ENCODE data around the gene PPFIA1.

PPFIA1 gene

DNA sequence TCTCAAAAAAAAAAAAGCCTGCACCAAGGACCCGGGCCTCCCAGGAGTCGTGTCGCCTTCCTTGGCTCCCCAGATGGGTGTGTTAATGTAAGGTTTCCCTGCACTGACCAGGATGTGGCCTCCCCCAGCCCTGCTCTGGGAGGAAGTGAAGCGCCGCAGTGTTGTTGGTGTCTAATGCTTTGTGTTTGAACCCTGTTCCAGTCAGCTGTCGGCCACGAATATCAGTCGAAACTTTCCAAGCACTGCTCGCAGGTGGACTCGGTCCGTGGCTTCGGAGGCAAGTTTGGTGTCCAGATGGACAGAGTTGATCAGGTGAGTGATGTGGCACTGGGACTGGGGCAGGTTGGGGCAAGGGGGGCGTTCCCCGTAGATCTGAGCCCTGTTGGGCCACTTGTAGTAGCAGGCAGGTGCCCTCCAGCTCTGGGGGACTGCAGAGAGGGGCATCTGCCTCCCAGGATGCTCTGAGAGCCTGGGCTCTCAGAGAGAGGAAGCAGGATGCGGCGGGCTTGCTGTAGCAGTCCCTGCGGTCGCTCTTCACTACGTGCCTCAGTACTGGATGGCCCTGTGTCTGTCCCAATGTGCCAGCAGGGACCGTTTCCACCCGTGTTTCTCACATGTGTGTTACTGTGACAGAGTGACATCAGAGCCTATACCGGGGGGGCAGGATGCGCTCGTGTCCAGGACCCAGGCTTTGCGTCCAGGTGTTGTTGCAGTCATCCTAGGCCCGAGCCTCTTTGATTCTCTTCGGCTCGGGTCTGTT, 144.0 kb downstream of the PPFIA1 start:
- DNase-seq (ENCODE audit: low read depth in 2 of 2), result no peak

DNA sequence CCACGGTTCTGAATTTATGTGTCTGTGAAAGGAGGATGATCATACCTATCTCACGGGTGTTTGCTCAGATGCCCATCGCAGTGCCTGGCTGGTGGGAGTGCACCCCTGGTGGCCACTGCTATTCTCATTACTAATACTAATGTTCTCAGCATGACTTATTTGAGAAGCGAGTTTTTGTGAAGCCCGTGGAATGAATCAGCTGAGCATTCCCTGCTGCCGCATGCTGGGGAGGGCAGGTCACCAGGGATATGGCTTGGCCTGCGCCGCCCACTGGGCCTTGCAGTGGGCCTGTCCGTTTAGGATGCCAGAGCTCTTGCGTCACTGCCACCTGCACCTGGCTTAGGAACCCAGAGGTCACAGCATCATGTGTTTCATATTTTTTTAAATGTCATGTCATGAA, 144.7 kb downstream of the PPFIA1 start:
- no peak for DNase-seq (ENCODE audit: low read depth in 2 of 2)

DNA sequence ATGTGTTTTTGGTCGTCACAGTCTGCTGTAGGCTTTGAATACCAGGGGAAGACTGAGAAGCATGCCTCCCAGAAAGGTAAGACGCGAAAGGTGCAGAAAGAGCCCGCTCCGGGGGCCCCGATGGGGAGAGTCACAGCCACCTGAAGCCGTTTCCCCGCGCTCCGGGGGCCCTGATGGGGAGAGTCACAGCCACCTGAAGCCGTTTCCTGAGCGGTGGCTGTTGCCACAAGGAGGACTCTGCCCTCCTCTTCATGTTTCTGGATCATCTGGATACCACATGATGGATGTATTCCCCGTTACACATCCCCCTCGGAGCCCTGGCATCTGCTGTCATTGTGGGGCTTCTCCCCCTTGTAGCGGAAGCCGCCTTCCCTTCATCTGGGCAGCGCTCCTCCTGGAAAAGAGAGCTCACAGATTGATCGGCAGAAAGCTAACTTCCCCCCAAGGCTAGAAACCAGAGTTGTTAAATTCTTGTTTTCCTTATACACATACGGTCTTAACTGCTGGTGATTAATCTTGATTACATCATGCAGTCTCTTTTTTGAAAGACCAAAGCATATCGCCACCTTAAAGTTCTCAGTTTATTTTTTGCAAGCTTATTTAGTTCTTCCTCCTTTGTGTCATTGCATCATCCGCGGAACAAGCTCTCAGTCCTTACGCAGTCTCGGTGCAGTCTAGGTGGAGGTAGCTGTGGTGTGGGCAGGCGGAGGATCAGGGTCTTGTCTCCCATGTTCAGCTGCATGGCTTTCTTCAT, 145.3 kb downstream of the PPFIA1 start:
- no peak for DNase-seq (ENCODE audit: low read depth in 2 of 2)

DNA sequence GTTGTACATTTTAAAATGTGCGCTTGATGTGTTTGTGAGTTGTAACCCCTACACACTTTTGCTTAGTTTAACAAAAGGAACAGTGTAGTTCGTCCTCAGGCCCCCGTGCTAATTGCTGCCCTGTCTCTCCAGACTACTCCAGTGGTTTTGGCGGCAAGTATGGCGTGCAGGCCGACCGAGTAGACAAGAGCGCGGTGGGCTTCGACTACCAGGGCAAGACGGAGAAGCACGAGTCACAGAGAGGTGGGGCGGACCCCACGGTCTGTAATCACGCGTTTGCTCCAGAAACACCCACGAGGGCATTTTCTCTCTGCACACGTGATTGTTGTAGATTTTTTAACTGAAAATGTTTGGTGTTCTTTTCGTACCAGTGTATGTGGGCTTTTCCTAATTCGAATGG, 146.4 kb downstream of the PPFIA1 start:
- DNase-seq (ENCODE audit: low read depth in 2 of 2), result no peak

DNA sequence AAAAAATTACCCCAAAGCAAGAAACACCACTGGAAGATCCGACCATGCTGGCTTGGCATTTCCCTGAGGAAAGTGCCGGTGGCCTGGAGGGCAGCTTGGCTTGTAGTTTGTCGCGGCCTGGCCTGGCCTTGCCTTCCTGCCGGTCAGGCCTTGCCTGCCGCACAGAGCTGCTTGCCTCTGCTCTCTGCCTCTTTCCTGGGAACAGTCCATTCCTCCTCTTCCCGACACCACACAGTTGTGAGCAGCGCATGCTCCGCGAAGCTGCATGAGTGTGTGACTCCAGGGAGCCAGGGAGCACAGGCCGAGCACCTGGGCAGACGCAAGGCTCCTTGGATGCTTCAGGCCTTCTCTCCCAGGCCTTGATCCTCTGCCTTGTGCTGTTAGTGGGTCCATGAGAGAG, 147.6 kb downstream of the PPFIA1 start:
- no peak for DNase-seq (ENCODE audit: low read depth in 2 of 2)

DNA sequence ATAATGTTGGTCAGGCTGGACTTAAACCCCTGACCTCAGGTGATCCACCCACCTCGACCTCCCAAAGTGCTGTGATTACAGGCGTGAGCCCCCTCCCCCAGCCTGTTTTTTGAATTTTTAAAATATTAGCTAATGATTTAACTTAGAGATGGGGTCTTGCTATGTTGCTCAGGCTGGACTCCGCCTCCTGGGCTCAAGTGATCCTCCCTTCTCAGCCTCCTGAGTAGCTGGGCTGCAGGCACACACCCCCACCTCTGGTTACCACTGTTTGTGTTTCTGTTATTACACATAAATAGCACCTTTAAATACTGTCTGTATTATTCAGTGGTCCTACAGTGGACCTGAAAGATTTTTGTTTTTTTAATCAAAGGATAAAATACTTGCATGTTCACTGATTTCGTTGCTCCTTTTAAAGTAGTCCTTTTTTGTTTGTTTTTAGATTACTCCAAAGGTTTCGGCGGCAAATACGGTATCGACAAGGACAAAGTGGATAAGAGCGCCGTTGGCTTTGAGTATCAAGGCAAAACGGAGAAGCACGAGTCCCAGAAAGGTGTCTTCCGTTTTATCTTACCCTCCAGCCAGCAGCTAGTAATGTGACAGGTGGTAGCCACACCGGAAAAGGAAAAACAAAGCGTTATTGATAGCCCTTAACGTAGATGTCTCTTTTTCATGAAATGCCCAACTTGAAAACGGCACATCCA, 149.0 kb downstream of the PPFIA1 start:
- no peak for DNase-seq (ENCODE audit: low read depth in 2 of 2)

DNA sequence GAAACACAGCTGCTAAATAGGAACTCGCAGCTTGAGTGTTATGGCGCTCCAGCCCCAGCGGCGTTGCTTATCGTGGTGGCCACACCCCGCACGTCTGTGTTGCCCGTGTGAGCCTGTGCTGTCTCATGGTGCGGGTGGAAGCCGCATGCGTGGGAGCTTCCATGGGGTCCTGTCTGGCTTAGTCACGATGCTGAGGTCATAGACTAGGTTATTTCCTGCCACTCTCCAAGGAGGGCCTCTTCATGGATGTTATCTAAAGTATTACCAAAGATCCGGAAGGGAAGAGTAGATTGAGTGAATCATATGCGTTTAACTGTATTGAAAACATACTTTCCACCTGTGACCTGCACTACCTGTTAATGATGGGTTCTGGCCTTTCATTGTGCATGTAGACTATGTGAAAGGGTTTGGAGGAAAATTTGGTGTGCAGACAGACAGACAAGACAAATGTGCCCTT, 149.5 kb downstream of the PPFIA1 start:
- DNase-seq (ENCODE audit: low read depth in 2 of 2), result no peak

DNA sequence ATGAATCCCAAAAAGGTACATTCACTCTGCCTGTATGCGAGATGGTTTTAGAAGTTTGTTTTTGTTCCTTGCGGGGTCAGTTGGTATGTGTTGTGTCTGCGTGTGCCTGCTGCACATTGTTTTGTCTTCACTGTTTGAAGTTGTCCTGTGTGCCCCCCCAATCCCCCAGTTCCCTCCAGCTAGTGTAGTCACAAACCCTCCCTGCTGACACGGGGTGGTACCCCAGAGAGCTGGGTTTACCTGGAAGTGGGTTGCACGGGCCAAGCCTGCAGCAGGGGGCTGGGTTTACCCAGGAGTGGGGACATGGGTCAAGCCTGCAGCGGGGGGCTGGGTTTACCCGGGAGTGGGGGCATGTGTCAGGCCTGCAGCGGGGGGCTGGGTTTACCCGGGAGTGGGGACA, 150.0 kb downstream of the PPFIA1 start:
- no peak for DNase-seq (ENCODE audit: low read depth in 2 of 2)

DNA sequence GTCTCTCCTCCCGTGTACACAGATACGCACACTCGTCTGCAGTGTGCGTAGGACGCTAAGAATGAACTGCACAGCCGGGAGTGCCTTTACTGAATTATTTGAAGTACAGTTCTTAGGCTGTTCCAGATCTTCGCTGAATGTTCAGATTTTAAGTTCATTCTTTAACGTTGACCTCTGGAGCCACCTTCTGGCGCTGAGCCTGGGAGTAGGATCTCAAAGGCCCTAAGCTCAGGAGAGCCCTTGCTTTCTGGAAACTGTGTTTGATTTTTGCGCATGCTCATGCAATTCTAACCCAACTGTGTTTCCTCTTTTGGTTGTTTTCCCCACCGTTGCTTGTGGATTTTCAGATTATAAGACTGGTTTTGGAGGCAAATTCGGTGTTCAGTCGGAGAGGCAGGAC, 150.6 kb downstream of the PPFIA1 start:
- no peak for DNase-seq (ENCODE audit: low read depth in 2 of 2)

DNA sequence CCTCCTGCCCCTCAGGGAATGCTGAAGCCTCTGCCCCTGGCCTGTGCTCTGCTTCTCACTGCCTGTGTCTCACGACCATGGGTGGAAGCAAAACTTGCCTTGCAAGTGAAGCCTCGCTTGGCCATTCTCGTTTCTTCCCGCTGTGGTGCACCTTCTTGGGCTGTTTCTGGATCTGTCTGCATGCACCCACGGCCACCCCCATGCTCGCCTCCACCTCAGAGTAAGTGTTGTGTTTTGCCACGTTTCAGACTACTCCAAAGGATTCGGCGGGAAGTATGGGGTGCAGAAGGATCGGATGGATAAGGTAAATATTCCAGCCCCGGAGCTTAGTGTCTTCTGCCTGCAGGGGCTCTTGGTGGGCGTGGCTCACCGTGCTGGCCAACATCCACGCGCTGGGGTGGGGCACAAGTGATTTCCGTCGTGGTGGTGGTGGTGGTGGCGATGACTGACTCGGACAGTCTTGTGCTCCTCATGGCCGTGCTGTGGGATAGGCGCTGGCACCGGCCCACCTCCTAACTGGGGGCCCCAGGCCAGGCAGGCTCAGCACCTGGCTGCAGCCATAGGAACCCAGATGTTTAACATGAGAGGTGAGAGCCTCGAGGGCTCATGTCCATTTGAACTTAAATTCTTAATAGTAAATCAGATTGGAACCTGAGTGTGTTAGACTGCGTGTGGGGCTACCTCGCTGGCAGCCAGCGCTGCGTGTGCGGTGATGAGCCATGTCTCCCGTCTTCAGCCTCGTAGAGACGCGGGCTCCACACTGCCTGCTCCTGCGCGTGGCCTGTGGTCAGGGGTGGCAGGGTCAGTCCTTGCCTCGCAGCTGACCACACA, 152.4 kb downstream of the PPFIA1 start:
- DNase-seq (ENCODE audit: low read depth in 2 of 2), result no peak

DNA sequence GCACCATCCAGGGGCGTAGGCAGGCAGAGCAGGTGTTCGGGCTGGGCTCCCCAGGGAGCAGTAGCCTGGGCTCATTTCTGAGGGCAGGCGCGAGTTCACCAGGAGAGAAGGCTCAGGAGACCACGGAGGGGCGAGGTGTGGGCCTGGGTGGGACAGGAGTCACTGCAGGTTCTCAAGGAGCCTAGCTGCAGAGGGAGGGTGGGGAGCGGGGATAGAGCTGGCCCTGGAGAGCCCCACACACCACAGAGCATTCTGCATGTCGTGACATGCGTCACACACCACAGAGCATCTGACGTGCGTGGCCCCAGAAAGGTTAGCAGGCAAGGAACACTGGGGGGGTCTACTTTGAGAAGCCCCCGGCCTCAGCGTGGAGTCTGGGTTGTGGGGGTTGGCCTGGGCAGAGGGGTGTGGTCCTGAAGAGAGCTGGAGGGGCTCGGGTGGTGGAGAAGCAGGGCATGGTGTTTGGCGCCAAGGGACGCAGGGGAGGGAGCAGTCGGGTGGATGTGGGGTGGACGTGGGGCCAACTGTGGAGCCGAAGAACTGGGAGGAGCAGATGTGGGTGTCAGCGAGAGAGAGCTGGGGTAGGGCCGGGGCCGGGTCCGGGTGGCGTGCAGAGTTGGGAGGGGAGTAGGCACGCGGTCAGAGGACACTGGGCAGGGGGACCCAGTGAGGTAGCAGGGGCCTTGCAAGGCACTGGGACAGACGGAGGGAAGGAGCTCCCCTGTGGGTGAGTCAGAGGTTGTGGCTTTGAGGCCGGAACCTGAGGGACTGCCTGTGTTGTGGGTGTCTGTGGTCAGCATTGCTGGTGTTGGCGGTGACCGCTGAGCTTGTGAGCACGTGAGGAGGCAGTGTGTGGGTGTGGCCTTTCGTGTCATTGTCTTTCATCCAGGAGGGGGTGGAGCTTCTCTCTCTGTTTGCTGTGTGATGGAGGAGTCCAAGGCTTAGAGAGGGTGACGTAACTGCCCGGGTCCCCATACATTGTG, 153.3 kb downstream of the PPFIA1 start:
- DNase-seq (ENCODE audit: low read depth in 2 of 2), result peak; percentile 10 to 22

DNA sequence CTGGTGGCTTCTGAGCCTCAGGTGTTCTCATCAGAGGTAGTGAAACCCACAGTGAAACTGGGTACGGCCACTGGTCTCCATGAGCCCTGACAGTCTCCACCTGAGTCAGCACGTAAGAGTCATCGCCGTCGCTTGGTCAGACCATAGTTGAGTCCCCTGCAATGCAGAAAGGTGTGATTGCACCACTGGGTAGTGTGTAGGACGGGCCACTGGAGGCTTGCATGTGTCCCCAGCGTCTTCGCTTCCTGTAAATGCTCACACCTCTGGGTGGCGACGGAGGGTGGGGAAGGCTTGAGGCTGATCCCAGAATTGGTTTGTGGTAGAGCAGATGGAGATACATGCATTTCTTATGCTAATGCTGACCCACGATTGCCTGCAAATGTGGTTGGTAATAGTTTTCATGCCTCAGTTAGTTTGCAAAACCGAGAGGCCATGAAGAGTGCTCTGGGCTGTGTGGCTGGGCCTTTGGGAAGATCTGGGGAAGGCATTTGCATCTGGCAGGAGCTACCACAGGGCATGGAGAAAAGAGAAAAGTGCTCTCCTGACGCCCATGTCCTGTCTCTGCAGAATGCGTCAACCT, 154.4 kb downstream of the PPFIA1 start:
- DNase-seq (ENCODE audit: low read depth in 2 of 2), result no peak

DNA sequence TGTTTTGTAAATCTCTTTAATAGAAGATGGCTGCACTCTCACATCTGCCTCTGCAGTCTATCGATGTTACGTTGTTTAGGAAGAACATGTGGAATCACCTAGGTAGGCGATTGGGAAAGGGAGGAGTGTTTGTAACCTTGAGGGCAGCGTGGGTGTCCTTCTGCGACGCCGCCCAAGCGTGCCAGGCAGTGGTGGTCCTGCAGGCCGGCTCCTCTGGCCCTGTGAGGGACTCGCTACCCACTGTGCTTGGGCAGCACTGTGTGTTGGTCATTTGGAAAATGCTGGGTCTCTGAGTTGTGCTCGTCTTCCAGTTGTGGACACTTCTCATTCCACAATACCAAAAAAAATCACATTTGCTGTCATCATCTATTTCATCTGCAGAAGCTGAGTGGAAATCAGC, 156.9 kb downstream of the PPFIA1 start:
- DNase-seq (ENCODE audit: low read depth in 2 of 2), result no peak

DNA sequence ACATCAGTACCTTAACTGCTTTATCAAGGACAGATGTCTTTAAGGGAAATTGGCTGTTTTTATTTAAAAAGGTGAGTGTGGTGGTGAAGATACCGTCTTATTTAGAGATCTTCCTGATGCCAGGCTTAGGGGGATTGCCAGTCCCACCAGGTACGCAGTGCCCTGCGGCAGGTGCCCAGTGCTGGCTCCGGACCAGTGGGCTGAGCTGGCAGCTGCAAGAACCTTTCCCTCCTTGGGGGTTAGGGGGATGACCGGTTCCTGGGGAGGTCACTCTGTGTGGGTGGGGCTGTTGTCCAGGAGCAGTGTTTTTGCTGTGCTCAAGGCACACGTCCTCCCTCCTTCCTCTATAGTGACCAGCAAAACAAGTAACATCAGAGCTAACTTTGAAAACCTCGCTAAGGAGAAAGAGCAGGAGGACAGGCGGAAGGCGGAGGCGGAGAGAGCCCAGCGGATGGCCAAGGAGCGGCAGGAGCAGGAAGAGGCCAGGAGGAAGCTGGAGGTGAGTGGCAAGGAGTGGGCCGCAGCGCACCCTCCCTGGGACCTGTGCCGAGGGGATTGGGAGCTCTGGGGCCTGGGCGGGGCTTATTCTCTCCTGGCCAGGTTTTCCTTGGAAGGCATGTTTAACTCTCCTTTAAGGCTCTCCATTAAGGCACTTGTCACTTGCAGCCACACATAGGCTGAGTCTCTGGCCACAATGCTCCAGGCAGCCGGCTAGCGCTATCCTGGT, 158.4 kb downstream of the PPFIA1 start:
- no peak for DNase-seq (ENCODE audit: low read depth in 2 of 2)

DNA sequence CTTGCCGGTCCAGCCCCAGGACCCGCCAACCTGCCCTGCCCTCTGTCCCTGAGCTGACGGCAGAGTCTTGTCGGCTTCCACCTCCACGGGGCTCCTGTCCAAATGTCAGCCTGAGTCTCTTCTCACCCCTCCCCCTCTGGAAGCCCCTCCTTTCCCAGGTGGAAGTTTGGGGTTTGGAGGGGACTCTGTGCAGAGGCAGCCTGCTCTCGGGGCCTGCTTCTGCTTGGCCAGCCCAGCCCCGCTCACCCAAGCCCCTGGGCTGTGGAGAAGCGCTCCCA, 158.9 kb downstream of the PPFIA1 start:
- DNase-seq (ENCODE audit: low read depth in 2 of 2), result no peak

DNA sequence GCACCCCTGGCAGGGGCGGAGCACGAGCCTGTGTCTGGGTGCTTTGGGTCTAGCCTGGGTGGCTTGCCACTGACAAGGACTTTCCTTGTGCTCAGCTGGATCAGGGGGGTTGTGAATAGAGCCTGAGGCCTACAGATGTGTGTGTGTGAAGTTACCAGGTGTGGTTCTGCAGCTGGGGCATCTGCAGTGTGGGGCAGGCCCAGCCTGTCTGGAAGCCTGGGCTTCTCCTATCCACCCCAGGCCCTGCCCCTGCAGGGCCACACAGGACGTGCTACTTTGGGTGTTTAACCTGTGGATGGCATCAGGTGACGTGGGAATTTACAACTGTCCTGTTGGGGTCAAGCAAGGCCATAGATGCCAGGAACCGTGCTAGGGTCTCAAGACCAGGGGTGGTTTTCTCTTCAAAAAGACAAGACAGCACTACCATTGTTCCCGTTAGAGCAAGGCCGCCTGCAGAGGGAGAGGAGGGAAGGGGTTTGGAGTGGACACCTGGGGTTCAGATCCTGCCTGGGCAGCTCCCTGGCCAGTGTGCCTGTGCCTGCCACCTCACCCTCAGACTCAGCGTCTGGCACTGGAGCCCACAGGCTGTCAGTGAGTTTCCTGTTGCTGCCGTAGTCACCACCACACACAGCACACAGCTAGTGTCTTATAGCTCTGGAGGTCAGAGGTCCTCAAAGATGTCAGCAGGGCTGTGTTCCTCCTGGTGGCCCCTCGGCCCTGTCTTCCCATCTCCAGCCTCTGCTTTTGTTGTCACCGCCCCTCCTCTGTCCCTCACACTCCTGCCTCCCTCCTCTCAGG, 159.4 kb downstream of the PPFIA1 start:
- no peak for DNase-seq (ENCODE audit: low read depth in 2 of 2)

DNA sequence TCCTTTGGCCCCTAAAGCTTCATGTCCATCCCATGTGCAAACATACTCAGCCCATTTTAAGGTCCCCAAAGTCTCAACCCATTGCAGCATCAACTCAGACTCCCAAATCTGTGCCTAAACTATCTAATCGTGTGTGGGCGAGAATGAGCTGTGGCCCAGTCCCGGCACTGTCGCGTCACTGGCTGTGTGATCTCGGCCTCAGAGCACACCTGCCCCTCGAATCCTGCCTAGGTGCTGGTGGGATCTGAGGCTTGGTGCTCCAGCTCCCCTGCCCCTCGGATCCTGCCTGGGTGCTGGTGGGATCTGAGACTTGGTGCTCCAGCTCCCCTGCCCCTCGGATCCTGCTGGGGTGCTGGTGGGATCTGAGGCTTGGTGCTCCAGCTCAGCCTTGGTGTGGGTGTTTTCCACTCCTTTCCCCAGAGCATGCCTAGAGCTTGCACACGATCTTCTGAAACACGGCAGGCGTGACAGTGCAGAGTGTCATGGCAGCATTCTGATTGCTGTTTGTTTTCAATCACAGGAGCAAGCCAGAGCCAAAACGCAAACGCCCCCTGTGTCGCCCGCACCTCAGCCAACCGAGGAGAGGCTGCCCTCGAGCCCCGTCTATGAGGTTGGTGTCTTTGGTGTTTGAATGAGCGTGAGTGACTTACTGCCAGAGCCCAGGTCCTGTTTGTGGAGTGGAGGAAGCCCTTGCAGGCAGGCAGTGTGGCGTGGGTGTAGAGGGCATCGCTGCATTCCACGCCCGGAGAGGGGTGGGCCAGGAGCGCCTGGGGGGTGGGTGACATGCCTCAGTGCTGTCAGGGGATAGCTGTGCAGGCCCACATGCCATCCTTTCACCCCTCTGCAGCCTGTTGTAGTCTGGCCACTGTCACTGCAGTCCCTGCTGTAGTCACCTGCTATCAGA, 160.4 kb downstream of the PPFIA1 start:
- no peak for DNase-seq (ENCODE audit: low read depth in 2 of 2)

DNA sequence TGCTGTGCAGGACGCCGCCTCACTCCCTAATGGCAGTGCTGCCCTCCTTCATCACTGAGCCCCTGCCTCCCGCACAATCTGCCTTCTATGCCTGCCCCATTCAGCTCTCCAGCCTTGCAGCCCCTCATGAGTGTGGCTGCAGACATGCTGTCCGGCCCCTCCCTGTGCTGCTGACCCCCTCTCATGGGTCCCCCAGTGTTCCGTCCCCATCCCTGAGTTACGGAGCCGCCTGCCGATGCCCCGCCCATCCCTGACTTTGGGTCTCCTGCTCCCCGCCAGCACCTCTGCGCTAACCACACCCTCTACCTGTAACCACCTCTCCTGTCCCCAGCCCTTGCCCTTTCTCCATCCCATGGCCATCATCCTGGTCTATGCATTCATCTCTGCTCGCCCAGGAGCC, 161.1 kb downstream of the PPFIA1 start:
- DNase-seq (ENCODE audit: low read depth in 2 of 2), result no peak

All from activated CD8-positive, alpha-beta memory T cell treated with anti-CD3 and anti-CD28 coated beads for 4 hours (primary cell).